CD4-positive, CD25-positive, alpha-beta regulatory T cell (primary cell): ENCODE results near the gene DCTN1. TPM values are rescaled to one million over a fixed set of nuclear protein-coding genes. Genes with fewer than 3 reads are reported as not detected.

Experiments
- ATAC-seq, 2 donors: fragments of 150-1000 bp; cut with Tn5 transposase; one replicate each; pipeline ENCODE4 v1.10.0; 2021; ENCODE audit warnings: low read depth in 2 of 2, moderate number of reproducible peaks in 2 of 2, moderate library complexity in 1 of 2
- DNase-seq, 3 donors: peaks; one replicate each; pipeline versions ENCODE4 v3.0.0 to v3.0.0-alpha.2; 2012 to 2022; ENCODE audit warnings: mixed read lengths in 1 of 3
- H3K27ac ChIP-seq: one replicate; pipeline ENCODE4 v1.7.0; 2013; ENCODE audit warnings: mild to moderate bottlenecking, low read length; ENCODE audit not compliant: insufficient read depth, poor library complexity, severe bottlenecking
- H3K27me3 ChIP-seq: one replicate; pipeline ENCODE4 v1.7.0; 2013; ENCODE audit warnings: low read length; ENCODE audit not compliant: control insufficient read depth, insufficient read depth
- H3K36me3 ChIP-seq: one replicate; pipeline ENCODE4 v1.7.0; 2013; ENCODE audit warnings: mild to moderate bottlenecking, low read length, moderate library complexity; ENCODE audit not compliant: control insufficient read depth, insufficient read depth
- H3K4me1 ChIP-seq: 2 replicates; pipeline ENCODE4 v1.7.0; 2013; ENCODE audit warnings: mild to moderate bottlenecking, low read length; ENCODE audit not compliant: insufficient read depth, control insufficient read depth, poor library complexity, severe bottlenecking
- H3K4me3 ChIP-seq: one replicate; pipeline ENCODE4 v1.7.0; 2013; ENCODE audit warnings: low read depth, mild to moderate bottlenecking, low read length, moderate library complexity
- H3K9me3 ChIP-seq, 2 experiments: 1 replicate in 1 of 2; 2 replicates in 1 of 2; pipeline ENCODE4 v1.7.0; 2013; ENCODE audit warnings: low read length in 2 of 2, mild to moderate bottlenecking in 1 of 2, moderate library complexity in 1 of 2; ENCODE audit not compliant: control insufficient read depth in 2 of 2
- H3K27ac Mint-ChIP-seq, 3 donors: one replicate each; pipeline ENCODE4 v1.8.0; 2020 to 2022; ENCODE audit warnings: mild to moderate bottlenecking in 3 of 3, mixed read lengths in 3 of 3, moderate library complexity in 2 of 3
- H3K27me3 Mint-ChIP-seq: one replicate; pipeline ENCODE4 v1.8.0; 2022; ENCODE audit warnings: mild to moderate bottlenecking, mixed read lengths
- H3K36me3 Mint-ChIP-seq: one replicate; pipeline ENCODE4 v1.8.0; 2020; ENCODE audit warnings: mixed read lengths
- H3K4me1 Mint-ChIP-seq, 4 donors: one replicate each; pipeline ENCODE4 v1.8.0; 2020 to 2022; ENCODE audit warnings: mixed read lengths in 4 of 4, mild to moderate bottlenecking in 1 of 4
- H3K4me3 Mint-ChIP-seq, 4 donors: one replicate each; pipeline ENCODE4 v1.8.0; 2020 to 2022; ENCODE audit warnings: mild to moderate bottlenecking in 4 of 4, mixed read lengths in 4 of 4, moderate library complexity in 3 of 4
- H3K9me3 Mint-ChIP-seq, 7 donors: one replicate each; pipeline ENCODE4 v1.8.0; 2020 to 2022; ENCODE audit warnings: mixed read lengths in 7 of 7, mild to moderate bottlenecking in 3 of 7, moderate library complexity in 2 of 7
- polyA plus RNA-seq, 4 donors: library from polyadenylated mRNA; unstranded; fragments of 300-500 nt; fragmentation: Illumina TruSeq; gene quantifications; one replicate each; pipeline ENCODE4 v1.2.3, GENCODE V29; 2021
- total RNA-seq: library from RNA; stranded (reverse); gene quantifications from one replicate; pipeline ENCODE4 v1.2.3, GENCODE V29; 2022

DCTN1 gene
- total and polyA plus RNA-seq, 5 donors from 2014 or later, result 42.9 to 83.5 (median 48.0) TPM

- ATAC-seq, result no peak
- peaks cover 3% of the 10 kb centered on the region for H3K4me1 ChIP-seq
- Mint-ChIP-seq H3K27ac (peak overlapping the region; percentile 31 to 80 (median 62)), H3K9me3 (no peaks in the 10 kb centered on the region), H3K4me3 (no peak overlapping the region), H3K27me3 (no peaks in the 10 kb centered on the region), H3K4me1 (peaks cover 0 to 25% (median 14%) of the 10 kb centered on the region in 4 donors), H3K36me3 (peaks cover 56% of the 10 kb centered on the region)
- H3K27ac ChIP-seq, result no peak overlapping the region
- no peaks in the 10 kb centered on the region for H3K9me3 ChIP-seq
- H3K36me3 ChIP-seq, result peaks cover 45% of the 10 kb centered on the region
- DNase-seq, result no peak
- no peak overlapping the region for H3K4me3 ChIP-seq
- H3K27me3 ChIP-seq, result no peaks in the 10 kb centered on the region
These were observed 5.5 kb downstream of the DCTN1 start for GRCh38 chr2:74374509-74375205.

- Mint-ChIP-seq H3K36me3 (peaks cover 61% of the 10 kb centered on the region), H3K4me3 (no peak overlapping the region), H3K27me3 (no peaks in the 10 kb centered on the region), H3K27ac (peak overlapping the region in 1 of 3 donors; percentile 80), H3K4me1 (peaks cover 0 to 18% (median 13%) of the 10 kb centered on the region in 4 donors), H3K9me3 (no peaks in the 10 kb centered on the region)
- no peak for ATAC-seq
- H3K4me1 ChIP-seq, result no peaks in the 10 kb centered on the region
- DNase-seq, result no peak
- H3K27me3 ChIP-seq, result no peaks in the 10 kb centered on the region
- H3K9me3 ChIP-seq, result no peaks in the 10 kb centered on the region
- H3K36me3 ChIP-seq, result peaks cover 51% of the 10 kb centered on the region
- no peak overlapping the region for H3K4me3 ChIP-seq
- H3K27ac ChIP-seq, result no peak overlapping the region
These were observed 6.1 kb downstream of the DCTN1 start for GRCh38 chr2:74373985-74374384.

GRCh38 chr2:74373221-74373676, 6.9 kb downstream of the DCTN1 start:
- H3K4me3 ChIP-seq, result no peak overlapping the region
- DNase-seq, result no peak
- ATAC-seq, result no peak
- no peaks in the 10 kb centered on the region for H3K9me3 ChIP-seq
- no peak overlapping the region for H3K4me3 Mint-ChIP-seq
- peaks cover 59% of the 10 kb centered on the region for H3K36me3 ChIP-seq
- peaks cover 64% of the 10 kb centered on the region for H3K36me3 Mint-ChIP-seq
- H3K27me3 Mint-ChIP-seq, result no peaks in the 10 kb centered on the region
- H3K9me3 Mint-ChIP-seq, result no peaks in the 10 kb centered on the region
- H3K27ac ChIP-seq, result no peak overlapping the region
- H3K27me3 ChIP-seq, result no peaks in the 10 kb centered on the region
- peak overlapping the region in 1 of 3 donors; percentile 76 for H3K27ac Mint-ChIP-seq
- peaks cover 0 to 12% (median 10%) of the 10 kb centered on the region in 4 donors for H3K4me1 Mint-ChIP-seq
- H3K4me1 ChIP-seq, result no peaks in the 10 kb centered on the region

- H3K4me3 ChIP-seq, result no peak overlapping the region
- H3K4me3 Mint-ChIP-seq, result no peak overlapping the region
- H3K4me1 ChIP-seq, result no peaks in the 10 kb centered on the region
- no peak overlapping the region for H3K27ac ChIP-seq
- H3K4me1 Mint-ChIP-seq, result peaks cover 0 to 12% (median 10%) of the 10 kb centered on the region in 4 donors
- H3K9me3 ChIP-seq, result no peaks in the 10 kb centered on the region
- H3K36me3 ChIP-seq, result peaks cover 60% of the 10 kb centered on the region
- no peaks in the 10 kb centered on the region for H3K27me3 ChIP-seq
- no peak for ATAC-seq
- no peaks in the 10 kb centered on the region for H3K9me3 Mint-ChIP-seq
- DNase-seq, result no peak
- H3K27ac Mint-ChIP-seq, result peak overlapping the region in 1 of 3 donors; percentile 76
- peaks cover 63% of the 10 kb centered on the region for H3K36me3 Mint-ChIP-seq
- no peaks in the 10 kb centered on the region for H3K27me3 Mint-ChIP-seq
These were observed 7.4 kb downstream of the DCTN1 start for GRCh38 chr2:74372674-74373073.

GRCh38 chr2:74371421-74371820, 8.7 kb downstream of the DCTN1 start:
- H3K27me3 Mint-ChIP-seq, result no peaks in the 10 kb centered on the region
- no peaks in the 10 kb centered on the region for H3K9me3 Mint-ChIP-seq
- H3K36me3 ChIP-seq, result peaks cover 60% of the 10 kb centered on the region
- no peaks in the 10 kb centered on the region for H3K27me3 ChIP-seq
- ATAC-seq, result no peak
- no peaks in the 10 kb centered on the region for H3K9me3 ChIP-seq
- H3K4me3 ChIP-seq, result no peak overlapping the region
- H3K4me1 Mint-ChIP-seq, result peaks cover 0 to 12% (median 8%) of the 10 kb centered on the region in 4 donors
- H3K36me3 Mint-ChIP-seq, result peaks cover 63% of the 10 kb centered on the region
- DNase-seq, result no peak
- H3K27ac Mint-ChIP-seq, result peak overlapping the region in 1 of 3 donors; percentile 77
- no peak overlapping the region for H3K27ac ChIP-seq
- H3K4me3 Mint-ChIP-seq, result no peak overlapping the region
- H3K4me1 ChIP-seq, result no peaks in the 10 kb centered on the region

GRCh38 chr2:74369976-74370375, 10.1 kb downstream of the DCTN1 start:
- peaks cover 63% of the 10 kb centered on the region for H3K36me3 ChIP-seq
- Mint-ChIP-seq H3K9me3 (no peaks in the 10 kb centered on the region), H3K4me1 (peaks cover 0 to 7% (median 5%) of the 10 kb centered on the region in 4 donors), H3K27ac (peak overlapping the region in 2 of 3 donors; percentile 48 to 69), H3K36me3 (peaks cover 70% of the 10 kb centered on the region), H3K27me3 (no peaks in the 10 kb centered on the region), H3K4me3 (no peak overlapping the region)
- H3K4me1 ChIP-seq, result no peaks in the 10 kb centered on the region
- DNase-seq, result no peak
- no peak overlapping the region for H3K4me3 ChIP-seq
- ATAC-seq, result no peak
- H3K9me3 ChIP-seq, result no peaks in the 10 kb centered on the region
- H3K27me3 ChIP-seq, result no peaks in the 10 kb centered on the region
- H3K27ac ChIP-seq, result no peak overlapping the region

- H3K9me3 Mint-ChIP-seq, result no peaks in the 10 kb centered on the region
These were observed 11.6 kb downstream of the DCTN1 start for GRCh38 chr2:74368499-74368898.

GRCh38 chr2:74367789-74368188, 12.3 kb downstream of the DCTN1 start:
- peaks cover 88% of the 10 kb centered on the region for H3K36me3 Mint-ChIP-seq
- Histone ChIP-seq H3K9me3 (no peaks in the 10 kb centered on the region), H3K27me3 (no peaks in the 10 kb centered on the region), H3K27ac (no peak overlapping the region), H3K36me3 (peaks cover 85% of the 10 kb centered on the region), H3K4me3 (no peak overlapping the region), H3K4me1 (no peaks in the 10 kb centered on the region)
- no peak for ATAC-seq
- no peaks in the 10 kb centered on the region for H3K9me3 Mint-ChIP-seq
- no peak overlapping the region for H3K4me3 Mint-ChIP-seq
- DNase-seq, result no peak
- H3K27ac Mint-ChIP-seq, result peak overlapping the region in 1 of 3 donors; percentile 55
- peaks cover 0 to 7% (median 2%) of the 10 kb centered on the region in 4 donors for H3K4me1 Mint-ChIP-seq
- no peaks in the 10 kb centered on the region for H3K27me3 Mint-ChIP-seq

More at GRCh38 chr2:74368499-74368898, 11.6 kb downstream of the DCTN1 start:
- no peaks in the 10 kb centered on the region for H3K27me3 ChIP-seq
- ATAC-seq (no peak), DNase-seq (no peak)
- Mint-ChIP-seq H3K4me3 (no peak overlapping the region), H3K27ac (no peak overlapping the region), H3K36me3 (peaks cover 80% of the 10 kb centered on the region), H3K27me3 (no peaks in the 10 kb centered on the region), H3K4me1 (peaks cover 0 to 7% (median 2%) of the 10 kb centered on the region in 4 donors)
- no peaks in the 10 kb centered on the region for H3K4me1 ChIP-seq
- H3K27ac ChIP-seq, result no peak overlapping the region
- no peak overlapping the region for H3K4me3 ChIP-seq
- H3K36me3 ChIP-seq, result peaks cover 78% of the 10 kb centered on the region
- no peaks in the 10 kb centered on the region for H3K9me3 ChIP-seq
